A673 (cell line): Measurements from ENCODE around the gene MLLT11.

ENCODE experiments used
- EZH2 ChIP-seq: fragments of 200-600 bp; sonication (generic); IDR thresholded peaks from 2 replicates; pipeline ENCODE4 v1.6.1; 2017; ENCODE audit warnings: borderline replicate concordance, low read depth, mild to moderate bottlenecking, mixed read lengths, antibody characterized with exemption, low read length; ENCODE audit not compliant: poor library complexity, severe bottlenecking
- TF ChIP-seq, protein P1 (sequence below): fragments of 300-800, 200-600 bp; sonication (generic); conservative IDR thresholded peaks from 2 replicates; pipeline ENCODE4 v1.5.1; 2017; ENCODE audit warnings: low read depth, mild to moderate bottlenecking, antibody characterized with exemption, low read length, moderate library complexity, mixed read lengths

DNA sequence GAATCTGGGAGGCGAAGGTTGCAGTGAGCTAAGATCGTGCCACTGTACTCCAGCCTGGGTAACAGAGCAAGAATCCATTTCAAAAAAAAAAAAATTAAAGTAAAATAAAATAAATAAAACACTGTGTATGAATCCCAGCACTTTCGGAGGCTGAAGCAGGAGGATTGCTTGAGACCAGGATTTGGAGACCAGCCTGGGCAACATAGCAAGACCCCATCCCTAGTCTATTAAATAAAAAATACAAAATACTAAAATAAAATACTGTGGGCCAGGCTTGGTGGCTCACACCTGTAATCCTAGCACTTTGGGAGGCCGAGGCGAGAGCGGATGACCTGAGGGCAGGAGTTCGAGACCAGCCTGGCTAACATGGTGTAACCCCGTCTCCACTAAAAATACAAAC lies 28.0 kb upstream of the MLLT11 start:
- TF ChIP-seq, protein P1, sequence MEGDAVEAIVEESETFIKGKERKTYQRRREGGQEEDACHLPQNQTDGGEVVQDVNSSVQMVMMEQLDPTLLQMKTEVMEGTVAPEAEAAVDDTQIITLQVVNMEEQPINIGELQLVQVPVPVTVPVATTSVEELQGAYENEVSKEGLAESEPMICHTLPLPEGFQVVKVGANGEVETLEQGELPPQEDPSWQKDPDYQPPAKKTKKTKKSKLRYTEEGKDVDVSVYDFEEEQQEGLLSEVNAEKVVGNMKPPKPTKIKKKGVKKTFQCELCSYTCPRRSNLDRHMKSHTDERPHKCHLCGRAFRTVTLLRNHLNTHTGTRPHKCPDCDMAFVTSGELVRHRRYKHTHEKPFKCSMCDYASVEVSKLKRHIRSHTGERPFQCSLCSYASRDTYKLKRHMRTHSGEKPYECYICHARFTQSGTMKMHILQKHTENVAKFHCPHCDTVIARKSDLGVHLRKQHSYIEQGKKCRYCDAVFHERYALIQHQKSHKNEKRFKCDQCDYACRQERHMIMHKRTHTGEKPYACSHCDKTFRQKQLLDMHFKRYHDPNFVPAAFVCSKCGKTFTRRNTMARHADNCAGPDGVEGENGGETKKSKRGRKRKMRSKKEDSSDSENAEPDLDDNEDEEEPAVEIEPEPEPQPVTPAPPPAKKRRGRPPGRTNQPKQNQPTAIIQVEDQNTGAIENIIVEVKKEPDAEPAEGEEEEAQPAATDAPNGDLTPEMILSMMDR, result no peak
- TF ChIP-seq EZH2, result no peak
